ENCODE measurements around the gene TUSC2.

The TUSC2 gene

DNA sequence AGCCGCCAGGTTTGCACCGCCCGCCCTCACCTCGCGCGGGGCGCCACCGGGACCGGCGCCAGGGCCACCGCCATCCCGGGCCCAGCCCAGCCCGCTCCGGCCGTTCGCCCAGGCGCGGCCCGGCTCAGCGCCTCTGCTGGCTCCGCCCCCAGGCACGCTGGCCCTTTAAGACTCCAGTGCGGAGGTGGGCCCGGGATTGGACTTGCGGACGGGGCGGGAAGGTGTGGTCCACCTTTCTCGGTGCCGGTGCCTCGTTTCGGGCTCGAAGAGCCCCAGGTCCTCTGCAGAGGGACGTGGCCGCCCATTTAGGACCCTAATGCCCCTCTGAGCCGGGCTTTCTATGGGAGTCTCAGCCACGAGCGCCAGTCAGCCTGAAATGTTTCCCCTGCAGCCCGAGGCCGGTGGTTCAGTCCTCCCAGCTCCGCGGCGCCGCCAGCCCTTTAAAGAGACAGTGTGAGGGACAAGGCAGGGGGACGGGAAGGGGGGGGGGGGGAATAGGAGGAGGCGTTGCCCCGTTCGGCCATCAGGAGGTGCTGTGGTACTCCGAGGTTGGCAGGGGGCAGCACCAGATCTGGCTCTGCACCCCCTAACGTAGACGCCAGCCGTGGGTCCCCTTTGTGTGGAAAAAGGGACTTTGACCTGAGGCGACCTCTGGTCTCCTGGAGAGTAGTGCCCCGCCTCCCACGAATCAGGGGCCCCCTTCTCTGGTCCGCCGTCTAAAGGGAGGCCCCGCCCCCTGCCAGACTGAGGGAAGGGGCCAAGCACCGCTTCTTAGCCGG, 6.5 kb downstream of the TUSC2 start:
- POLR2A ChIA-PET = interaction anchor here (0.6 to 3.2 kb wide), 10 partner anchors 10 to 371 kb away, joined by 3 to 17 read pairs (median 4); partner anchors contain the start of genes CYB561D2, HYAL3, IFRD2 and NAA80
- Histone ChIP-seq H3K4me1 (ENCODE audit: control insufficient read depth, insufficient read depth, low read length) (peaks cover 7% of the 10 kb centered on the region; the same call in 1 of the 2 replicates), H3K9me3 (ENCODE audit: control insufficient read depth, insufficient read depth, low read depth, low read length) (no peaks in the 10 kb centered on the region), H3K36me3 (ENCODE audit: control insufficient read depth in 2 of 2, insufficient read depth in 1 of 2, low read length in 2 of 2) (peaks cover under 1 to 63% of the 10 kb centered on the region in 2 experiments; a peak in 2 of 3 replicates), H3K27ac (ENCODE audit: extremely low read depth, low read depth, low read length) (peak overlapping the region; percentile 95), H3K4me3 (ENCODE audit: low read depth, low read length) (peak overlapping the region; percentile 62)
- CTCF ChIA-PET = interaction anchor here (0.5 to 1.7 kb wide), 9 partner anchors 12 to 1494 kb away, joined by 3 to 7 read pairs (median 3); partner anchors contain the start of genes HYAL3 and NAA80
- TF ChIP-seq ZNF335 (tag by site-specific recombination; conservative IDR thresholded peaks at IDR 0.05) = peak; percentile 28
- TF ChIP-seq ZNF707 (tag by site-specific recombination; IDR thresholded peaks at IDR 0.05) = no peak
- no peak for TF ChIP-seq SCRT2 (tag by site-specific recombination; IDR thresholded peaks at IDR 0.05)
- TF ChIP-seq, protein P1, sequence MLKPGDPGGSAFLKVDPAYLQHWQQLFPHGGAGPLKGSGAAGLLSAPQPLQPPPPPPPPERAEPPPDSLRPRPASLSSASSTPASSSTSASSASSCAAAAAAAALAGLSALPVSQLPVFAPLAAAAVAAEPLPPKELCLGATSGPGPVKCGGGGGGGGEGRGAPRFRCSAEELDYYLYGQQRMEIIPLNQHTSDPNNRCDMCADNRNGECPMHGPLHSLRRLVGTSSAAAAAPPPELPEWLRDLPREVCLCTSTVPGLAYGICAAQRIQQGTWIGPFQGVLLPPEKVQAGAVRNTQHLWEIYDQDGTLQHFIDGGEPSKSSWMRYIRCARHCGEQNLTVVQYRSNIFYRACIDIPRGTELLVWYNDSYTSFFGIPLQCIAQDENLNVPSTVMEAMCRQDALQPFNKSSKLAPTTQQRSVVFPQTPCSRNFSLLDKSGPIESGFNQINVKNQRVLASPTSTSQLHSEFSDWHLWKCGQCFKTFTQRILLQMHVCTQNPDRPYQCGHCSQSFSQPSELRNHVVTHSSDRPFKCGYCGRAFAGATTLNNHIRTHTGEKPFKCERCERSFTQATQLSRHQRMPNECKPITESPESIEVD (tag by site-specific recombination; IDR thresholded peaks at IDR 0.05) = no peak
- peak; percentile 67 for TF ChIP-seq GLIS2 (tag by site-specific recombination; IDR thresholded peaks at IDR 0.05)
- TF ChIP-seq PRDM1 (tag by site-specific recombination; IDR thresholded peaks at IDR 0.05) = no peak
- TF ChIP-seq ZFHX2 (tag by site-specific recombination; conservative IDR thresholded peaks at IDR 0.05) = peak; percentile 87
- no peak for TF ChIP-seq YY1 (tag by site-specific recombination; IDR thresholded peaks at IDR 0.05)
- no peak for TF ChIP-seq ZNF214 (tag by site-specific recombination; IDR thresholded peaks at IDR 0.05; ENCODE audit: borderline replicate concordance)
- TF ChIP-seq SETDB1 (IDR thresholded peaks at IDR 0.05; ENCODE audit: insufficient read length, low read length) = no peak
- TF ChIP-seq ZNF133 (tag by site-specific recombination; IDR thresholded peaks at IDR 0.05) = no peak
- no peak for TF ChIP-seq ZNF311 (tag by site-specific recombination; IDR thresholded peaks at IDR 0.05; ENCODE audit: borderline replicate concordance)
- TF ChIP-seq KLF9 (tag by site-specific recombination; IDR thresholded peaks at IDR 0.05; ENCODE audit: low read depth) = peak; percentile 67
- TF ChIP-seq ZNF843 (tag by site-specific recombination; IDR thresholded peaks at IDR 0.05) = 0 out of 2 replicates have a peak, but pooled peaks have one; percentile 28
- no peak; the same call in 1 of the 2 replicates for TF ChIP-seq YY2 (tag by site-specific recombination; IDR thresholded peaks at IDR 0.05)
- no peak for TF ChIP-seq ZNF530 (tag by site-specific recombination; IDR thresholded peaks at IDR 0.05; ENCODE audit: low read depth)
- TF ChIP-seq, protein P2, sequence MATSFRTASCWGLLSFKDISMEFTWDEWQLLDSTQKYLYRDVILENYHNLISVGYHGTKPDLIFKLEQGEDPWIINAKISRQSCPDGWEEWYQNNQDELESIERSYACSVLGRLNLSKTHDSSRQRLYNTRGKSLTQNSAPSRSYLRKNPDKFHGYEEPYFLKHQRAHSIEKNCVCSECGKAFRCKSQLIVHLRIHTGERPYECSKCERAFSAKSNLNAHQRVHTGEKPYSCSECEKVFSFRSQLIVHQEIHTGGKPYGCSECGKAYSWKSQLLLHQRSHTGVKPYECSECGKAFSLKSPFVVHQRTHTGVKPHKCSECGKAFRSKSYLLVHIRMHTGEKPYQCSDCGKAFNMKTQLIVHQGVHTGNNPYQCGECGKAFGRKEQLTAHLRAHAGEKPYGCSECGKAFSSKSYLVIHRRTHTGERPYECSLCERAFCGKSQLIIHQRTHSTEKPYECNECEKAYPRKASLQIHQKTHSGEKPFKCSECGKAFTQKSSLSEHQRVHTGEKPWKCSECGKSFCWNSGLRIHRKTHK (tag by site-specific recombination; IDR thresholded peaks at IDR 0.05) = no peak
- TF ChIP-seq TCF7L2 (IDR thresholded peaks at IDR 0.05; ENCODE audit: borderline replicate concordance, low read depth, low read length) = no peak
- TF ChIP-seq ZNF114 (tag by site-specific recombination; IDR thresholded peaks at IDR 0.05) = no peak
- TF ChIP-seq, protein P3, sequence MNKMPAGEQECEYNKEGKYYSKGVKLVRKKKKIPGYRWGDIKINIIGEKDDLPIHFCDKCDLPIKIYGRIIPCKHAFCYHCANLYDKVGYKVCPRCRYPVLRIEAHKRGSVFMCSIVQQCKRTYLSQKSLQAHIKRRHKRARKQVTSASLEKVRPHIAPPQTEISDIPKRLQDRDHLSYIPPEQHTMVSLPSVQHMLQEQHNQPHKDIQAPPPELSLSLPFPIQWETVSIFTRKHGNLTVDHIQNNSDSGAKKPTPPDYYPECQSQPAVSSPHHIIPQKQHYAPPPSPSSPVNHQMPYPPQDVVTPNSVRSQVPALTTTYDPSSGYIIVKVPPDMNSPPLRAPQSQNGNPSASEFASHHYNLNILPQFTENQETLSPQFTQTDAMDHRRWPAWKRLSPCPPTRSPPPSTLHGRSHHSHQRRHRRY (tag by site-specific recombination; IDR thresholded peaks at IDR 0.05) = no peak
- peak; percentile 54; the same call in 1 of the 2 replicates for TF ChIP-seq GLIS1 (tag by site-specific recombination; IDR thresholded peaks at IDR 0.05)
- no peak for TF ChIP-seq ZNF211 (tag by site-specific recombination; IDR thresholded peaks at IDR 0.05; ENCODE audit: low read depth)
- TF ChIP-seq ZNF10 (tag by site-specific recombination; IDR thresholded peaks at IDR 0.05) = no peak
- no peak for TF ChIP-seq ZNF624 (tag by site-specific recombination; IDR thresholded peaks at IDR 0.05)
- TF ChIP-seq, protein P4, sequence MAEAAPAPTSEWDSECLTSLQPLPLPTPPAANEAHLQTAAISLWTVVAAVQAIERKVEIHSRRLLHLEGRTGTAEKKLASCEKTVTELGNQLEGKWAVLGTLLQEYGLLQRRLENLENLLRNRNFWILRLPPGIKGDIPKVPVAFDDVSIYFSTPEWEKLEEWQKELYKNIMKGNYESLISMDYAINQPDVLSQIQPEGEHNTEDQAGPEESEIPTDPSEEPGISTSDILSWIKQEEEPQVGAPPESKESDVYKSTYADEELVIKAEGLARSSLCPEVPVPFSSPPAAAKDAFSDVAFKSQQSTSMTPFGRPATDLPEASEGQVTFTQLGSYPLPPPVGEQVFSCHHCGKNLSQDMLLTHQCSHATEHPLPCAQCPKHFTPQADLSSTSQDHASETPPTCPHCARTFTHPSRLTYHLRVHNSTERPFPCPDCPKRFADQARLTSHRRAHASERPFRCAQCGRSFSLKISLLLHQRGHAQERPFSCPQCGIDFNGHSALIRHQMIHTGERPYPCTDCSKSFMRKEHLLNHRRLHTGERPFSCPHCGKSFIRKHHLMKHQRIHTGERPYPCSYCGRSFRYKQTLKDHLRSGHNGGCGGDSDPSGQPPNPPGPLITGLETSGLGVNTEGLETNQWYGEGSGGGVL (tag by site-specific recombination; IDR thresholded peaks at IDR 0.05) = peak; percentile 42; the same call in 1 of the 2 replicates
- TF ChIP-seq, protein P5, sequence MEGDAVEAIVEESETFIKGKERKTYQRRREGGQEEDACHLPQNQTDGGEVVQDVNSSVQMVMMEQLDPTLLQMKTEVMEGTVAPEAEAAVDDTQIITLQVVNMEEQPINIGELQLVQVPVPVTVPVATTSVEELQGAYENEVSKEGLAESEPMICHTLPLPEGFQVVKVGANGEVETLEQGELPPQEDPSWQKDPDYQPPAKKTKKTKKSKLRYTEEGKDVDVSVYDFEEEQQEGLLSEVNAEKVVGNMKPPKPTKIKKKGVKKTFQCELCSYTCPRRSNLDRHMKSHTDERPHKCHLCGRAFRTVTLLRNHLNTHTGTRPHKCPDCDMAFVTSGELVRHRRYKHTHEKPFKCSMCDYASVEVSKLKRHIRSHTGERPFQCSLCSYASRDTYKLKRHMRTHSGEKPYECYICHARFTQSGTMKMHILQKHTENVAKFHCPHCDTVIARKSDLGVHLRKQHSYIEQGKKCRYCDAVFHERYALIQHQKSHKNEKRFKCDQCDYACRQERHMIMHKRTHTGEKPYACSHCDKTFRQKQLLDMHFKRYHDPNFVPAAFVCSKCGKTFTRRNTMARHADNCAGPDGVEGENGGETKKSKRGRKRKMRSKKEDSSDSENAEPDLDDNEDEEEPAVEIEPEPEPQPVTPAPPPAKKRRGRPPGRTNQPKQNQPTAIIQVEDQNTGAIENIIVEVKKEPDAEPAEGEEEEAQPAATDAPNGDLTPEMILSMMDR (tag by site-specific recombination; IDR thresholded peaks at IDR 0.05) = peak; percentile 65
- no peak for TF ChIP-seq ZFP3 (tag by site-specific recombination; IDR thresholded peaks at IDR 0.05; ENCODE audit: low read depth)
- peak; percentile 86 for TF ChIP-seq SP3 (tag by site-specific recombination; IDR thresholded peaks at IDR 0.05)
- TF ChIP-seq ZNF175 (tag by site-specific recombination; IDR thresholded peaks at IDR 0.05) = no peak
- 0 out of 2 replicates have a peak, but pooled peaks have one; percentile 12 for TF ChIP-seq ZNF184 (tag by site-specific recombination; IDR thresholded peaks at IDR 0.05)
- TF ChIP-seq REPIN1 (tag by site-specific recombination; IDR thresholded peaks at IDR 0.05; ENCODE audit: low read depth) = no peak
